Epithelial cell of proximal tubule (primary cell): Measurements from ENCODE around the gene VAC14. TPM values are rescaled to one million over a fixed set of nuclear protein-coding genes. Genes with fewer than 3 reads are reported as not detected.

Experiments
- DNase-seq: peaks from one replicate; pipeline ENCODE4 v3.0.0-alpha.2; 2011; ENCODE audit warnings: low read depth
- H3K4me3 ChIP-seq: 2 replicates; pipeline ENCODE4 v1.5.1; 2011; ENCODE audit warnings: low read depth, mild to moderate bottlenecking, low read length
- total RNA-seq: library from RNA; depleted of rRNA; stranded (reverse); fragments of >200 nt; gene quantifications from 2 replicates; pipeline ENCODE4 v1.2.3, GENCODE V29; 2015
- TF ChIP-seq, protein P1 (sequence below): conservative IDR thresholded peaks from 2 replicates; pipeline ENCODE4 v1.5.1; 2012; ENCODE audit warnings: low read depth, mild to moderate bottlenecking, low read length

Gene VAC14
- total RNA-seq, 1 donor from 2014 or later: 32.5 TPM

DNA sequence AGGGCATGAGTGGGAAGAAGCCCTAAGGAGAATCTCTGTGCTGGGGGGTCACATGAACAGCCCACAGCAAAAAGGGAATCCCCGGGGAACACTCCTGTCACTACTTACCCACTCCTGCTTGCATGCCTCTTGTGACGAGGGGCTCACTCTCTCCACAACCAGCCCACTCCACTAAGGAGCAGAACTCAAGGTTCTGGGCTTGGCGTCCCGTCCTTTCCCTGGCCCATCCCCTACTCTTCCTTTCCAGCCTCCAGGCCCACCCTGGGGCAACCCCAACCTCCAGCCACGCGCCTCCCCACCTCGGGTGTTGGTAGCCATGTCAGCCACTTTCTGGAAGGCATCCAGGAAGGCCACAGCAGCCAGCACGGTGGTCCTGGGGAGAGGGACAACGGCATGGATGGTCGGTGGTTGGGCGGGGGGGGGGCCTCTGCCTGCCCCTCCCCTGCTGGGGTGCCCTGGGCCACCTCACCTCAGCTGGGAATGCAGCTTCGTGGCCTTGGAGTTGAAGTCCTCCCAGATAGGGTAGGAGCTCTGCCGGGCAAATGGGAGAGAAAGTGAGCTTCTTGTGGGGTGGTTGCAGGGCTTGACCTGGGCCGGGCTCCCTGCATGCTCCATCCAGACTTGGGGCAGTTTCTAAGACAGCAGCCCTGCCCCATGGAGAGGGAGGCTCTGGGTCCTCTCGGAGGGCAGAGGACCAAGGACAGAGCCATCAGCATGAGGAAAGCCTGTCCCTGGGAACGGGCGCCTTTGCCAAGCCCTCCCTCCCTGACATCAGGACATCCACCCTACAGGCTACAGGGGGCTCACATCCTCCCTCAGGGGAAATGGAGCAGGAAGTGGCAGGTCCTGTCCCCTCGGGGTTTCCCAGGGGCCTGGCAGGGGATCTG lies 120.2 kb downstream of the VAC14 start:
- TF ChIP-seq, protein P1, sequence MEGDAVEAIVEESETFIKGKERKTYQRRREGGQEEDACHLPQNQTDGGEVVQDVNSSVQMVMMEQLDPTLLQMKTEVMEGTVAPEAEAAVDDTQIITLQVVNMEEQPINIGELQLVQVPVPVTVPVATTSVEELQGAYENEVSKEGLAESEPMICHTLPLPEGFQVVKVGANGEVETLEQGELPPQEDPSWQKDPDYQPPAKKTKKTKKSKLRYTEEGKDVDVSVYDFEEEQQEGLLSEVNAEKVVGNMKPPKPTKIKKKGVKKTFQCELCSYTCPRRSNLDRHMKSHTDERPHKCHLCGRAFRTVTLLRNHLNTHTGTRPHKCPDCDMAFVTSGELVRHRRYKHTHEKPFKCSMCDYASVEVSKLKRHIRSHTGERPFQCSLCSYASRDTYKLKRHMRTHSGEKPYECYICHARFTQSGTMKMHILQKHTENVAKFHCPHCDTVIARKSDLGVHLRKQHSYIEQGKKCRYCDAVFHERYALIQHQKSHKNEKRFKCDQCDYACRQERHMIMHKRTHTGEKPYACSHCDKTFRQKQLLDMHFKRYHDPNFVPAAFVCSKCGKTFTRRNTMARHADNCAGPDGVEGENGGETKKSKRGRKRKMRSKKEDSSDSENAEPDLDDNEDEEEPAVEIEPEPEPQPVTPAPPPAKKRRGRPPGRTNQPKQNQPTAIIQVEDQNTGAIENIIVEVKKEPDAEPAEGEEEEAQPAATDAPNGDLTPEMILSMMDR: no peak
- no peak for DNase-seq
- H3K4me3 ChIP-seq: no peak overlapping the region

DNA sequence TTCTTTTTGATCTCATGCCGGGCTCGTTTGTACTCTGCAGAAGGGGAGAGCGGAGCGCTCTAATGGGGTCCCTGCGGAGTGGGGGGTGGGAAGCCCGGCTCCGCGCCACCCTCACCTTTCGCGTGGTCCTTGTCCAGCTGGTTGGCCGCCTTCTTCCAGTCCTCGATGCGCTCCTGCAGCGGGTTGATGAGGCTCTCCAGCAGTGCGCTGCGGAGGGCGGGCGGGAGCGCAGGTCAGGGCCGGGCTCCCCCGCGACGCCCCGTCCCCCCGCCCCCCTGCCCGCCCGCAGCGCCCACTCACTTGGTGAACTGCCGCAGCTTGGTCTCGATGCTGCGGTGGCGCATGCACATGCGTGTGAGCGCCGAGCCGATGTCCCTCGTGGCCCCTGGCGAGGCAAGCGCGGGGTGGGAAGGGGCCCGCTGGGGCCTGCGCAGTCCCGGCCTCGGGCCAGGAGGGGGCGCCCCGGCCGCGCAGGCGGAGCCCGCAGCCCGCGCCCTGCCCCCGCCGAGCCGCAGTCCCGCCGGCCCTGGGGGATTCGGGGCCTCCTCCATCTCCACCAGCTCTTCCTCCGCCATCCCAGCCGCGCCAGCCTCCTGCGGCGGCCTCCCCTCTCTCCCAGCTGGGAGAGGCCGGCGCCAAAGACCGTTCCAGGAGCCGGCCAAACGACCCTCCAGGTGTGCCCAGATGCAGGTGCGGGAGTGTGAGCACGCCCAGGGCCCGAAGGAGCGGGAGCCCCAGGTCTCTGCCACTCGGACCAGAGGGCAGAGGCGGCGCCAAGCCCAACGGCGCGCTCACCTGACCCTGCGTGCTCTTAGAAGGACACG lies 121.1 kb downstream of the VAC14 start:
- H3K4me3 ChIP-seq: no peak overlapping the region
- no peak for DNase-seq
- TF ChIP-seq, protein P1: peak; percentile 14

DNA sequence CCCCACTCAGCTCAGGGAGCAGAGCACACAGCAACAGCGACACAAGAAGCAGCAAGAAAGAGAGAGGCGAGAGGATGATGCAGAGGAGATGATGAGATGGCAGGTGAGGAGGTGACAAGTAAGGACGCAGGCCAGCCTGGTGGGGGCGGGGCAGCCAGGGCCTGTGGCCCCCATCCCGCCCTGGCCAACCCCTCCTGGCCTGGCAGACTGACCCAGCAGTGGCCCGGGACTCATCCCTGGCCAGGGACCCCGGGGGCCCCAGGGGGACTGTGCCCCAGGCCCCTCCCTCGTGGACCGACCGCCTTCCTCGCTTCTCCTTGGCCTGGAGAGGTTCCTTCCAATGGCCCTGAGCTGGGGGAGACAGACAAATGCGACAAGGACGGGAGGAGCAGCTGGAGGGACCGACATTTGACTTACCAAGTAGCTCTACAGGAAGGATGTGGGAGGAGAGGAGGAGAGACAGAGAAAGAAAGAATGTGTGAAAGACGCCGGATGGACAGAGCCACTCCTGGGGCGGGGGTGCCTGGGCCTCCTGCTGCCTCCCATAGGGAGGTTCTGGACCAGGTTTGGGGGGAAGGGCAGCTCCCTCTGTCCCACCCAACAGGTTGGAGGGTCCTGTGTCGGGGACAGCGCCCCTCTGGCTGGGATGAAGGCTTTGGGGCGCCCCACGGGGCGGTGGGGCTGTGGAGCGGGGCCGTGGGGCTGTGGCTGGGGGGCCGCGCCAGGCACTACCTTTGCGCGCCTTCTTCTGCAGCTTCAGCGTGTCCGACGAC lies 121.9 kb downstream of the VAC14 start:
- TF ChIP-seq, protein P1: no peak
- H3K4me3 ChIP-seq: no peak overlapping the region
- DNase-seq: no peak

DNA sequence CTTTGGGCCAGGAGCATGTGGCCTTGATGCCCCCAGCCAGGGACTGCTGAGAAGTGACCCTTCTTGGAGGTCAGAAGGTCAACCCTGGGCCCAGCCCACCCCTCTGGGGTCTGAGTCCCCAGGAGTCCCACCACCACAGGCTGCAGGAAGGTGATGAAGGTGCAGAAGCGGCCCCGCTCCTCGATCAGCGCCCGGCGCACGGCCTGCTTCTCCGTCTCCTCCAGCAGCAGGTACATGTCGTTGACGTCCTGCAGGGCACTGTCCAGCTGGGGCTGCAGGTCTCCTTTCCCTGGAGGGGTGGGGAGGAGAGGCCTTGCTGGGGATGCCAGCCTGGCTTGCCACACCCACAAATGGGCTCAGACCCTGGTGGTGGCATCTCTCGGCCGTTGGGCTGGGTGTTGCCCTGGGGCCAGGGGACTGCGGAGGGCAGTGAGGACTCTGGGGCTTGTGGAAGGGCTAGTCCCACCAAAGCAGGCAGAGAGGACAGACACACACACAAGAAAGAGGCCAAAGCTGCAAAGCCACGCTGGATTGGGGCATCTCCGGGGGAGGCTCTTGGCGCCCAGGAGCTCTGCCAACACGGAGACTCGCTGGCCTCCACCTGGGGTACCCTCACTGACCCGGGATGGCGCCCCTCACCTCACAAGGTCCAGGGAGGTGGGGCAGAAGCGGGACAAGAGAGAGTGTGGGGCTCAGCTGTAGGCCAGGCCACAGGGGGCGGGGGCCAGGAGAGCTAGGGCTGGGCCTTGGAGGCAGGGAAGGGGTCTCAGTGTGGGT lies 122.6 kb downstream of the VAC14 start:
- TF ChIP-seq, protein P1: no peak
- no peak overlapping the region for H3K4me3 ChIP-seq

DNA sequence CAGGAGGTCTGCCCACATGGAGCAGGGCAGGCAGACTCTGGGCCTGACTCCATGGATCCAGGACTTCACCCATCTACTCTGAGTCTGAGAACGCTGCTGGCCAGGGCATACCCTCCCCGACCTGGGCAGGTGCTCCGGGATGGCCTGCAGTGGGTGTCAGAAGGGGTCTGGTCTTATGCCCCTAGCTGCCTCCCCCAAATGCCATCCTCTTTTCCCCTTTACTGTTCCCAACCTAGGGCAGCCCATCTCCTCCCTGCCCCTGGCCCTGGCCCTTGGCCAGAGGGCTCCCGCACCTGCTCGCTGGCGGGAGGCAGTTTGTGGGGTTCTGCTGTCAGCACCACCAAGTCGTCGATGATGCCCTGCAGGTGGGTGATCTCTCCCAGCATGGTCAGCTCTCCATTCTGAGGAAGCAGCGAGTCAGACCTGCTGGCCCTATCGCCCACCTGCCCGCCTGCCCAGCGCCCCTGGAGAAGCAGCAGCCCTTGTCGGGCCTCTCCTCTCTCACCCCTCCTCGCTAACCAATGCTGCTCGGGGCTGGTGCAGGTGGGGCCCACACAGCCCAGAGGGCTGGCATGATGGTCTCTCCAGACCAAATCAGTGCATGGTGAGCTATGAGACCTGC lies 123.3 kb downstream of the VAC14 start:
- TF ChIP-seq, protein P1: no peak
- H3K4me3 ChIP-seq: no peak overlapping the region
- DNase-seq: no peak

More for the DNA sequence above, 122.6 kb downstream of the VAC14 start:
- no peak for DNase-seq
